Hepatocyte (in vitro differentiated cells): ENCODE data around the gene SGTB.

Experiments
- CTCF ChIP-seq: fragments of 200-600 bp; sonication (generic); IDR thresholded peaks from 2 replicates; pipeline ENCODE4 v1.5.1; 2016; ENCODE audit warnings: antibody characterized with exemption, mild to moderate bottlenecking; ENCODE audit not compliant: poor library complexity
- EZH2 ChIP-seq: fragments of 200-600 bp; sonication (generic); IDR thresholded peaks from 2 replicates; pipeline ENCODE4 v1.6.1; 2016; ENCODE audit warnings: antibody characterized with exemption, mild to moderate bottlenecking, borderline replicate concordance
- EZH2phosphoT487 ChIP-seq: fragments of 200-600 bp; sonication (generic); IDR thresholded peaks from one replicate; pipeline ENCODE4 v1.6.1; 2018; ENCODE audit warnings: antibody characterized with exemption, mild to moderate bottlenecking, low read depth, moderate library complexity; ENCODE audit not compliant: unreplicated experiment, severe bottlenecking

GRCh38 chr5:65663804-65664521 lies 57.9 kb downstream of the SGTB start:
- TF ChIP-seq CTCF (peak; percentile 32), EZH2phosphoT487 (no peak), EZH2 (no peak)
